Measurements from ENCODE around the gene USP24. TPM values are rescaled to one million over a fixed set of nuclear protein-coding genes. Genes with fewer than 3 reads are reported as not detected.

Gene USP24
- total and polyA plus RNA-seq, 3 experiments from 2014 or later = 7.5 to 51.6 (median 51.5) TPM

Other genes with a start within 250 kb of the USP24 start
- not detected for gene TMEM61, start 234.7 kb downstream of the USP24 start, total RNA-seq
- gene TMEM61, start 234.7 kb downstream of the USP24 start, polyA plus RNA-seq = not detected
- gene BSND, start 216.4 kb downstream of the USP24 start, total RNA-seq = not detected
- gene BSND, start 216.4 kb downstream of the USP24 start, polyA plus RNA-seq = not detected
- gene PCSK9, start 175.8 kb downstream of the USP24 start, total RNA-seq = not detected
- gene PCSK9, start 175.8 kb downstream of the USP24 start, polyA plus RNA-seq = not detected

Measured in CD8-positive, alpha-beta memory T cell (primary cell).